Measurements from ENCODE around the gene EMC10.

- TF ChIP-seq CTCF (IDR thresholded peaks at IDR 0.05) (peak in 2 of 6 experiments; percentile 22 to 27), POLR2A (IDR thresholded peaks at IDR 0.05) (no peak)
These were observed 10.7 kb downstream of the EMC10 start for GRCh38 chr19:50486823-50487515.

Measured in adrenal gland (tissue), 5 donors.